B cell (primary cell): ENCODE results near the gene SKIDA1.

Experiments used
- EZH2 ChIP-seq: IDR thresholded peaks from 2 replicates; pipeline ENCODE4 v1.6.1; 2012; ENCODE audit warnings: borderline replicate concordance, low read depth, mild to moderate bottlenecking, moderate library complexity, low read length; ENCODE audit not compliant: insufficient read depth, poor library complexity, severe bottlenecking
- TF ChIP-seq, protein P1 (sequence below): fragments of 200-600 bp; IDR thresholded peaks from one replicate; pipeline ENCODE4 v1.8.0; 2022; ENCODE audit warnings: antibody characterized with exemption, mild to moderate bottlenecking

DNA sequence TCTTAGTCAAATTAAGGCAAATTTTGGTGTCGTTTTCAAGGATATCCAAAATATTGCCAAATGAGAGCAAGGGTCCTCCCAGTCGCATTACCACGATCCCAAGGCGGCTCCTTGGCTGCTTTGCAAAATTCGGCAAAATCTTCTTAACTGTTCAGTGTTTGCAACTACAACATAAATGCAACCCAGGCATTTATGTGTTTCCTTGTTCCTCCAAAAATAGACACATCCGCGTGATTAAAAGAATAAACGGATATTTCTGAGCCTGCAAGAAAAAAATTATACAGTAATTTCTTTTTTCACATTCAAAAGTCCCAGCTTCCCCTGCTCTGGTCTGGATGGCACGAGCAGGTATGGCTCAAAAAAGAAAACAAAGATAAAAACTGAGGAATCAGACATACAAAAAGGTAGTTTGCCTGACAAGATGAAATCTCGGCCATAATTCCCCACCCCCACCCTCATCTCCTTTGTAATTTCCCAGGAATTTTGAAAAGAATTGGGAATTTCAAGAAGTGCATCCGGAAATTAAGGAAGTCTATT is 6.0 kb downstream of the SKIDA1 start:
- TF ChIP-seq, protein P1, sequence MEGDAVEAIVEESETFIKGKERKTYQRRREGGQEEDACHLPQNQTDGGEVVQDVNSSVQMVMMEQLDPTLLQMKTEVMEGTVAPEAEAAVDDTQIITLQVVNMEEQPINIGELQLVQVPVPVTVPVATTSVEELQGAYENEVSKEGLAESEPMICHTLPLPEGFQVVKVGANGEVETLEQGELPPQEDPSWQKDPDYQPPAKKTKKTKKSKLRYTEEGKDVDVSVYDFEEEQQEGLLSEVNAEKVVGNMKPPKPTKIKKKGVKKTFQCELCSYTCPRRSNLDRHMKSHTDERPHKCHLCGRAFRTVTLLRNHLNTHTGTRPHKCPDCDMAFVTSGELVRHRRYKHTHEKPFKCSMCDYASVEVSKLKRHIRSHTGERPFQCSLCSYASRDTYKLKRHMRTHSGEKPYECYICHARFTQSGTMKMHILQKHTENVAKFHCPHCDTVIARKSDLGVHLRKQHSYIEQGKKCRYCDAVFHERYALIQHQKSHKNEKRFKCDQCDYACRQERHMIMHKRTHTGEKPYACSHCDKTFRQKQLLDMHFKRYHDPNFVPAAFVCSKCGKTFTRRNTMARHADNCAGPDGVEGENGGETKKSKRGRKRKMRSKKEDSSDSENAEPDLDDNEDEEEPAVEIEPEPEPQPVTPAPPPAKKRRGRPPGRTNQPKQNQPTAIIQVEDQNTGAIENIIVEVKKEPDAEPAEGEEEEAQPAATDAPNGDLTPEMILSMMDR, result no peak
- TF ChIP-seq EZH2, result no peak
